ENCODE data around the gene SLFN14.

SLFN14 gene

DNA sequence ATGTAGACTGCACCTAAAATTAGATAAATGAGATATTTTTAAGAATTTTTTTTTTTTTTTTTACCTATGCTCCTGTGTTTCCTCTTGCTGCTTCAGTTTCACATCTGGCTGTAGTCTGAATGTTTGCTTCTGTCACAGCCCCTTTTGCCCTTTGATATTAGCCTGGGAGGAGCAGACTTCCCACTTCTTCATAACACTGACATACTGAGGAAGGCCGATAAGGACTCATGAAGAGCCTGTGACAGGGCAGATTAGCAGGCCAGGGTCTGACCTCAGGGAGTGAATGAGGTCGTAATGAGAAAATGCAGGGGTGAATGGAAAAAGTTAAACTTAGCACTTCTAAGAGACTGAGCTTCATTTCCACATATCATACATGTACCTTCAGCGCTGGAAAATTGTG lies at the start of gene SLFN14:
TSS of gene SLFN14 (minus strand) at position 117 of the 400 bp plus-strand sequence. CDS start 2,757 bp downstream, outside the sequence.
- DNase-seq (ENCODE audit: low spot score) = no peak
- TF ChIP-seq, protein P1, sequence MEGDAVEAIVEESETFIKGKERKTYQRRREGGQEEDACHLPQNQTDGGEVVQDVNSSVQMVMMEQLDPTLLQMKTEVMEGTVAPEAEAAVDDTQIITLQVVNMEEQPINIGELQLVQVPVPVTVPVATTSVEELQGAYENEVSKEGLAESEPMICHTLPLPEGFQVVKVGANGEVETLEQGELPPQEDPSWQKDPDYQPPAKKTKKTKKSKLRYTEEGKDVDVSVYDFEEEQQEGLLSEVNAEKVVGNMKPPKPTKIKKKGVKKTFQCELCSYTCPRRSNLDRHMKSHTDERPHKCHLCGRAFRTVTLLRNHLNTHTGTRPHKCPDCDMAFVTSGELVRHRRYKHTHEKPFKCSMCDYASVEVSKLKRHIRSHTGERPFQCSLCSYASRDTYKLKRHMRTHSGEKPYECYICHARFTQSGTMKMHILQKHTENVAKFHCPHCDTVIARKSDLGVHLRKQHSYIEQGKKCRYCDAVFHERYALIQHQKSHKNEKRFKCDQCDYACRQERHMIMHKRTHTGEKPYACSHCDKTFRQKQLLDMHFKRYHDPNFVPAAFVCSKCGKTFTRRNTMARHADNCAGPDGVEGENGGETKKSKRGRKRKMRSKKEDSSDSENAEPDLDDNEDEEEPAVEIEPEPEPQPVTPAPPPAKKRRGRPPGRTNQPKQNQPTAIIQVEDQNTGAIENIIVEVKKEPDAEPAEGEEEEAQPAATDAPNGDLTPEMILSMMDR (IDR thresholded peaks at IDR 0.05; ENCODE audit: borderline replicate concordance, control extremely low read depth, extremely low read depth, insufficient read depth, missing control alignments) = no peak
- in situ Hi-C loops (cut with MboI; ENCODE audit: low sequenced_read_pairs, unreplicated experiment) = no loop called here

DNA sequence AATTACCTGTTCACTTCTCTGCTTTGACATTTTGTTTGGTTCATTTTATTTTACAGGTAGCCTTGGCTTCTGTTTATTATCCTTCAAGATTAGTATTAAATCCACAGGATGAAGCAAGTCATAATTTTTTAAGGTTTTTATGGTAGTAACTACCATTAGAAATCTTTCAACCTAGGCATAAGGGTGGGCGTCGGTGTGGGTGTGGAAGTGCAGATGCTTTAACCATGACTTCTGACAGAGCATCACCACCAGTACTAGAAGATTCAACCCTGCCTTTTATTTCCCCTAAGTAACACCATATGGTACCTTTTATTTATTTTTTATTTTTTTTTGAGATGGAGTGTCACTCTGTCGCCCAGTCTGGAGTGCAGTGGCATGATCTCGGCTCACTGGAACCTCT lies 49.2 kb upstream of the SLFN14 start:
- no peak for DNase-seq (ENCODE audit: low spot score)
- in situ Hi-C loops (cut with MboI; ENCODE audit: low sequenced_read_pairs, unreplicated experiment) = no loop called here
- TF ChIP-seq, protein P1 (IDR thresholded peaks at IDR 0.05; ENCODE audit: borderline replicate concordance, control extremely low read depth, extremely low read depth, insufficient read depth, missing control alignments) = no peak

DNA sequence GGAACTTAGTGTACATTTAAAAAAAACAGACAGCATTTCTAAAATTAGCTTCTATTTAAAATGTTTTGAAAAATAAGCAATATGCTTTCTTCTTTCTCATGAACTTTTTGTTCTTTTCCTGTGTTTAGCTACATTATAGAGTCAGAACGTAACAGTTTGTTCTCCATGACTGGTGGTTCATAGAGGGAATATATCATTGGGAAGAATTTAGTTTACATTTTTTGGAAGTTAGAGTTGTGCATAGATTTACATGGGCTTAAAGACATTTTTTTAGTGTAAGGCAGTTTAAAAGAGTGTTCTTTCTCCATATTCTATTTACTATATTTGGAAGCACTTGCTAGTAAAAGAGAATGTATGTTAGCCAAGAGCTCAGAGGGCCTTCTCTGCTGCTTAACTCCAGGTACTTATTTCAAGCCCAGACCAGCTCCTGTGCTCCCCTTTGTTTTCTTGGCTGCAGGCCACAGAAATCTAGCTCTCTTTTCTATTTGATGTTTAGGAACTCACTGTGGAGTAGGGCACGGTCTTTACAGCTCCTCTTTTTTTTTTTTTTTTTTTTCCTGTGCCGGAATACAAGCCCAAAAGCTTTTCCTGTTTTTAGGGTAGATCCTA lies 46.7 kb upstream of the SLFN14 start:
- TF ChIP-seq, protein P1 (IDR thresholded peaks at IDR 0.05; ENCODE audit: borderline replicate concordance, control extremely low read depth, extremely low read depth, insufficient read depth, missing control alignments) = no peak
- in situ Hi-C loops (cut with MboI; ENCODE audit: low sequenced_read_pairs, unreplicated experiment) = no loop called here
- no peak for DNase-seq (ENCODE audit: low spot score)

DNA sequence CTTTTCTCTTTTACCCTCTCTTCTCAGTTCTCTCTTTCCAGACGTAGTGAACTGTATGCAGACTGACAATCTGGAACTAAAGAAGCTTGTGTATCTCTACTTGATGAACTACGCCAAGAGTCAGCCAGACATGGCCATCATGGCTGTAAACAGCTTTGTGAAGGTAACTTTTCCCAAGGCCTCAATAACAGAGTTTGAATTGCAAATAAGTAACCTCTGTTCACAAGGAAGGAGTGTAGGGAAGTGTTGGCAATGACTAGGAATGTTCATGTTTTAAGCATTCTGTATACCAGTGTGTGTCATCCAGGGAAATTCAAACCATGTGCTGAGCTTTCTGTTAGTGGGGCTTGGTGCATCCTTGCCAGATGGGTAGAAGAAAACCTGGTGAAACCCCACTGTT lies 45.1 kb upstream of the SLFN14 start:
- no peak for DNase-seq (ENCODE audit: low spot score)
- in situ Hi-C loops (cut with MboI; ENCODE audit: low sequenced_read_pairs, unreplicated experiment) = no loop called here
- TF ChIP-seq, protein P1 (IDR thresholded peaks at IDR 0.05; ENCODE audit: borderline replicate concordance, control extremely low read depth, extremely low read depth, insufficient read depth, missing control alignments) = no peak

DNA sequence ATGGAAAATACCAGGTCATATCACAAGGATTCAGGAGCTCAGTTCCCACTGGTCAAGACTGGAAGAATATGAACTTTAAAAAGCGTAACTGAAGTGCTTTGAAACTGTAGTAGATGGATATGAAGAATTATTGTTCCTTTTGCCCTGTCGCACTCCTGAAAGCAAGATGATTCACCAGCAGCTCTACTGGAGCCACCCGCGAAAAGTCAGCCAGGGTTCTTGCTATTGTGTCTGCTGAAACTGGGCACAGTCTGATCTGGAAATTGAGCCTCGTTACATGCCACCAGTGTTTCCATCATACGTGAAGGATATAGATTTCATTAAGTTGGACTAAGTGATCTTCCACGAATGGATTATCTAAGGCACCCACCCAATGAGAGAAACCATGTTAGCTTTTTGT lies 43.1 kb upstream of the SLFN14 start:
- TF ChIP-seq, protein P1 (IDR thresholded peaks at IDR 0.05; ENCODE audit: borderline replicate concordance, control extremely low read depth, extremely low read depth, insufficient read depth, missing control alignments) = no peak
- in situ Hi-C loops (cut with MboI; ENCODE audit: low sequenced_read_pairs, unreplicated experiment) = no loop called here
- DNase-seq (ENCODE audit: low spot score) = no peak

DNA sequence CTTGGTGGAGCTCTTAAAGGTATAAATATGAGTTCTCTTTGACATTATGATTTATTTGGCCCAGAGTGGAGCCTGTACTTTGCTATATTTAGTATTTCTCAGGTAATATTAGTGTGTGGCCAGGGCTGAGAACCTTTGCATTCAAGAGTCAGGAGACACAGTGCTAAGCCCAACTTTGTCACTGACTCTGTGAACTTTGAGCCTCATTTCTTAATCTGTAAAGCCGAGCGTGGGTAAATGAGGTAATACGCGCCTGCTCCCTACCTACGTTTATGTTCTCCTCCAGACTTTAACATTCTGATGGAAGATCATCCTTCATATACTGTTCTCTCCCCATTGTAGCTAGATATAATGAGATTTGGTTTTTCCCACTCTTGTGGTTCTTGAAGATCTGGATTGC lies 37.0 kb upstream of the SLFN14 start:
- in situ Hi-C loops (cut with MboI; ENCODE audit: low sequenced_read_pairs, unreplicated experiment) = no loop called here
- no peak for DNase-seq (ENCODE audit: low spot score)
- TF ChIP-seq, protein P1 (IDR thresholded peaks at IDR 0.05; ENCODE audit: borderline replicate concordance, control extremely low read depth, extremely low read depth, insufficient read depth, missing control alignments) = no peak
